GM18511 (cell line): ENCODE results near the gene IPCEF1.
"Not testable (repeated sequence)": the region's sequence is repeated elsewhere in the genome, so short reads cannot be mapped to it uniquely, and the experiment has no call there.

ENCODE experiments used
- ATAC-seq: cut with Tn5 transposase; IDR thresholded peaks from one replicate; pipeline ENCODE4 v1.9.1; 2021; ENCODE audit warnings: mild to moderate bottlenecking, moderate library complexity; ENCODE audit not compliant: unreplicated experiment

Gene IPCEF1

DNA sequence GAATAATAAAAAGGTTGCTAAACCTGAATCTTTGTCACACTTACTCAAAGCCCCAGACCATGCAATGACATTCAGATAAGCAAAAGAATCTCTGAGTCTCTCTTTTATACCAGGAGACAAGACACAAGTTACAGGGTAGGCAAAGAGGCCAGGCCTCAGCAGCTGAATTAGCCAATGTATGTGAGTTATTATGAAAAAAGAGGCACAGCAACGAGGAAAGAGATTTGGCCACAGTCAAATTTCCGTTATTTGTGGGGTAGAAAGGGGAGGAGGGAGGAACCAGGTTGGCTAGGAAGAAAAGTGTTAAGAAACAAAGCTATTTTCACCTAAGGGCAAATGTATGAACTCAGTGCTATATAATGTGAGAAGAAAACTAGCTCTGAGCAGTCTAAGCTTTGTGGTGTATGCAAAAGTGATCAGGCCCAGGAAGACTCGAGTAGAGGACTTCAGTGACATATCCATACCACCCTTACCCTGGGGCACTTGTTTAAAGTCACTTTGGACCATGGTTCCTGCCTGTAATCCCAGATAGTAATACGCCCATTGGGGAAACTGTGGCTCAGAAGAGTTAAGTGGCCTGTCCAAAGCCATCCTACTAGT lies 19.1 kb downstream of the IPCEF1 start:
- ATAC-seq, result no peak

DNA sequence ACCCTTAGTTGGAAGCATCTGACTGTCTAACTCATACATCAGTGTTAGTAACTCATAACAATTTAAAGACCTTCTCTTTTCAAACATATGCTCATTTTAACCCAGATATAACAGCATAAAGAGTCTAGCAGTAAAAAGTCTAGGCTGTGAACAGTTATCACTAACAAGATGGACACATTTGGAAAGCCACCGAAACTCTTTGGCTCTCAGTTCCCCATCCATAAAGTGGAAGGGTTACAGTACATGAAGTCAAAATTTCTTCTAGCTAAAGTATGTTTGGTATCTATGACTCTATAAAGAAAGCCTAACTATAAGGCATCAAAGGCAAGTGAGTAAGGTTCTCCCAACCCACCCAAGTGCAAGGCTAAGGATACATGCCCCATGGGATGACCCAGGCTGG lies 22.5 kb downstream of the IPCEF1 start:
- peak; percentile 68 for ATAC-seq

DNA sequence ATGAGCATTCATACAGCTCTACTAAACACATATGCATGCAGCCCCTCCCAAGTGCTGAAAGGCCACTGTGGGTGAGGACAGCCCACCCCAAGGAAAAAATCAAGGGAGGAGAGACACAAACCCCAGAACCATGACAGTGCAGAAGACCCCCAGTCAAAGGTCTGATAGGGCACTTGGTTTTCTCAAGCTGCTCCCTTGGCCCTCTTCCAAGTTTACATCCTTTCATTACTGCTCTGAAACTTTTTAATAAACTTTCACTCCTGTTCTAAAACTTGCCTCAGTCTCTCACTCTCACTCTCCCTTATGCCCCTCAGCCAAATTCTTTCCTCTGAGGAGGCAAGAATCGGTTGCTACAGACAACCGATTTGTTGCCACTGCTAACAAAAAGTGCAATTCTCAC lies 24.9 kb downstream of the IPCEF1 start:
- no peak for ATAC-seq

- no peak for ATAC-seq
Measured at GRCh38 chr6:154329350-154330170, 27.0 kb downstream of the IPCEF1 start.

GRCh38 chr6:154327313-154327712 lies 29.3 kb downstream of the IPCEF1 start:
- not testable (repeated sequence) for ATAC-seq

GRCh38 chr6:154325142-154325541 lies 31.5 kb downstream of the IPCEF1 start:
- ATAC-seq, result no peak

- no peak for ATAC-seq
Measured at GRCh38 chr6:154320181-154320580, 36.4 kb downstream of the IPCEF1 start.

DNA sequence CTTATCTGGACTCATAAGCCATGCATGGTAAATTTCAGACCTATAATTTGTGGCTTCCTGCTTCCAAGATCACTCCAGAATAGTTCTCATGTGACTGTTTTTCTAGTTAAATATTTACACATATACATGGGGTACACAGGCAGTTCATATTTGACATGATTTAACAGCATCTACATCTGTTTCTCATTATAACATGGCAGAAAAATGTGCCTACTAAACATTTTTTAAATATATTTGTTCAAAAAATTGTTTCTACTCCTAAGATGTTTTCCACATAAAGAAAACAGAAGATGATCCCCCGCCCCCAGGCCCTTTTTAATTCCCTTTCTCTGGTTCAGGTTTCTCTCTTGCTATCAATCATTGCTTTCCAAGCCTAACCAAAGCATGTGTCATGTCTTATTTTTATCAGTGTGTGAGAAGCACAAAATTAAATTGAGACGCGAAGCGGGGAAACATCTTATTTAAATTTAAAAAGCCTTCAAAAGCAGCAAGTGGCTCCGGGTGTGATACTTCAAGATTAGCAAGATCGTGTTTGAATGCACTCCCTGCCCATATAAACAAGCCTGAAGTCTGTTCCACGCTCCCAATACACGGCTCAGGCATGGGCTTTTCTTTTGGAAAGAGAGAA lies 37.3 kb downstream of the IPCEF1 start:
- ATAC-seq, result peak; percentile 70

DNA sequence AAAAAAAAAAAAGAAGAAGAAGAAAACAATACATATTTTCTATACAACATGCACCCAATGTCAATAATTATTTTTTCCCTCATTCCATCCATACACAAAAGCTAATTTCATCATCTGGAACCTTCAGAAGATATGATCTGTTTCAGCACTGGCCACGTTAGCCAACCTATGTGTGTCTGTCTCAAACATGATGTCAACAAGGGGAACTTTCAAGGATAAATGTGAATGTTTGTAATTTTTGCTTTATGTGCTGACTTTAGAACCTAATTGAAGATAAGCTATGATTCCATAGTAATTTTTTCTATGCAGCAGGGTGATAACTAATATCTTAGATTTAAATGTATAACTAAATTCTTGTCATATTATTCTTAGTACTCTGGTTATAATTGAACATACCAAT lies 37.9 kb downstream of the IPCEF1 start:
- no peak for ATAC-seq

DNA sequence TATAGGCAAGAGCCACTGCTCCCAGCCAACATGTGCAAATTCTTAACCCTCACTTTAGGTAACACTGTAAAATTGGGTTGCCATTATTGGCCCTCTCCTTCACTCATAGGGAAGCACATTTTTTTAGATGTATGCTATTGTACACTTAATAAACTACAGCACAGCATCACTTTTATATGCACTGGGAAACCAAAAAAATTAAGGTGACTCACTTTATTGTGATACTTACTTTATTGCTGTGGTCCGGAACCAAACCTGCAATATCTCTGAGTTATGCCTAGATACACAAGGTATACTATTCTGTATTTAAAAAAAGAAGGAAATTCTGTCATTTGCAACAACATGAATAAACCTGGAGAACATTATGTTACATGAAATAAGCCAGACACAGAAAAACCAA lies 40.5 kb downstream of the IPCEF1 start:
- no peak for ATAC-seq

DNA sequence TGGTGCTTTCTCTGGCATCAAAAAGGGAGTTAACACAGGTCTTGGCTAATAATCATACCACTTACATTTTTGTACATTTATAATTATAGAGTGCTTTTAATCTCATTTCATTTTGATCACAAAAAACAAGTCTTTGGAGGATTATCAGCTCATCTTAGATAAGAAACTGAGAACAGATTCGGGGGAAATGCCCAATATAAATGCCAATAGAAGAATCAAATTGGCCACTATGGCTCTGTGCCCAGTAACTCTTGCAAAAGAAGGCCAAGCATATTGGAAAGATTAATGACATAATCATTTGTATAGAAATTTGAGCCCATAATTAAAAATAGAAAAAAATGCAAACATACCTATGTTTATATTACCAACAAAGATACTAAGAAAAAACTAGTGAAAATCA lies 42.5 kb downstream of the IPCEF1 start:
- no peak for ATAC-seq

- ATAC-seq, result no peak
Measured at GRCh38 chr6:154308986-154309385, 47.6 kb downstream of the IPCEF1 start.

GRCh38 chr6:154307696-154308425 lies 48.7 kb downstream of the IPCEF1 start:
- ATAC-seq, result no peak

DNA sequence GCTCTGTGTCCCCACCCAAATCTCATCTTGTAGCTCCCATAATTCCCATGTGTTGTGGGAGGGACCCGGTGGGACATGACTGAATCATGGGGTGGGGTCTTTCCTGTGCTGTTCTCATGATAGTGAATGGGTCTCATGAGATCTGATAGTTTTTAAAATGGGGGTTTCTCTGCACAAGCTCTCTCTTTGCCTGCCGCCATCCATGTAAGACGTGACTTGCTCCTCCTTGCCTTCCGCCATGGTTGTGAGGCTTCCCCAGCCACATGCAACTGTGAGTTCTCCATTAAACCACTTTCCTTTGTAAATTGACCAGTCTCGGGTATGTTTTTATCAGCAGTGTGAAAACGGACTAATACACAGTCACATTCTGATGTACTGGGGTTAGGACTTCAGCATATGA lies 49.5 kb downstream of the IPCEF1 start:
- not testable (repeated sequence) for ATAC-seq

GRCh38 chr6:154306696-154307095 lies 49.9 kb downstream of the IPCEF1 start:
- ATAC-seq, result peak; percentile 76

DNA sequence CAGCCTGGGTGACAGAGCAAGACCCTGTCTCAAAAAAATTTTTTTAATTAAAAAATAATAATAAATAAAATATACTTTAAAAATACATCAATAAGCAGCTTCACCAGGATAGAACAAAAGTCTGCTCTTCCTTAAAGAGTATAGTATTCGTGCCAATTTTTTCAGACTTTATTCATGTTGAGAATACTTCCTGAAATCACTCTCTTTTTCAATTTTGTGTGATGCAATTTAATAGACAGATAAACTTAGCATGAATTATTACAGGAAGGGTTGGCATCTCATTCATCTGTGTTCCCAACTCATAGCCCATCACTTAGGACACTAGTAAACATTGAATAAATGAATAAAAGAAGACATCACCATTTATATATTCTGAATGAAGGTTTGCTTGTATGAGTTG lies 52.4 kb downstream of the IPCEF1 start:
- ATAC-seq, result no peak

DNA sequence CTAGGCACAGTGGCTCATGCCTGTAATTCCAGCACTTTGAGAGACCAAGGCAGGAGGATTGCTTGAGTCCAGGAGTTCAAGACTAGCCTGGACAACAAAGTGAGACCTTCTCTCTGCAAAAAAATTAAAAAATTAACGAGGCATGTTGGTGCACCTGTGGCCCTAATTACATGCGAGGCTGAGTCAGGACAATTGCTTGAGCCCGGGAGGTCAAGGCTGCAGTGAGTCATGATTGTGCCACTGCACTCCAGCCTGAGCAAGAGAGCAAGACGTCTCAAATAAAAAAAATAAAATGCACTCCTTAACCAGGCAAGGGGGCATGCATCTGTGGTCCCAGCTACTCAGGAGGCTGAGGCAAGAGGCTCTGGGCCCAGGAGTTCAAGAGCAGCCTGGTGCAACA lies 53.0 kb downstream of the IPCEF1 start:
- not testable (repeated sequence) for ATAC-seq

GRCh38 chr6:154301839-154302752 lies 54.5 kb downstream of the IPCEF1 start:
- ATAC-seq, result peak; percentile 77

DNA sequence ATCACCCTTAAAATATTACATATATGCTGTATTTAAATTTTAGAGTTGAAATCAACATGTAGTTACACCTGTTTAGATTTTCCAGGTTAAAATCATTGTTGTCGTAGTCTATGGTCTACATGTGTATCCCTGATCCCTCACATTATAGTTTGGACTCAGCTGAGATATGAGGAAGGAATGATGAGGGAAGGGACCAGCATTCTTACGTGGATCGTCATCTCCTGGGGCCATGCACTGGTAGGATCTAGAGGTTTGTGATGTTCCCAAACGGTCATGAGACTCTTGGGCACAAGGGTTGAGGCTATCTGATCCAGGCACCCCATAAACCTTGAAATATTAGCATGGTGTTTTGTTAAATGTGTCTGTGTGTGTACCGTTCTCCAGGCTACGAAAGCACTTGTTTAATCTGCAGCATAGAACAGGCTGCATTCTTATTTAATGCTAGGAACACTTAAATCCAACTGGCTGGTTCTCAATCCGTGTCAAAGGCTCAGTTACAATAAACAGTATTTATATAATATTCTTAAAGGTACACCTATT lies 55.4 kb downstream of the IPCEF1 start:
- ATAC-seq, result no peak

DNA sequence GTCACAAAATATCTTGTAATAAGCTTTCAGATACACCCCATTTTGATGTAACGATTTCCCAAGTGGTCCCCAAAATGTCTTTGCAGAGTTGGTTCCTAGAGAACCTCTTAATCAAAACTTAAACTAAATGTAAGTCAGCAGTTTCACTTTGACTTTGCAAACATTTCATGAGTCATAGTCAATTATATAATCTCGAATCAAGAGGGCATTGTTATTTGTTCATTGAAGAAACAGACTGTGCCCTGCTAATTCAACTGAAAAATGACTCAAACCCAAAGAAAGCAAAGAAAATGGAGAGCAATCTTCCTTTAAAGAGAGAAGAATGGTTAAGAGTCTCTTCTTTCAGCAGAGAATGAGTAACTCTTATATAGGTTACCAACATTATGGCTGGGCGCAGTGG lies 58.3 kb downstream of the IPCEF1 start:
- ATAC-seq, result peak; percentile 56
